AG10803 (cell line): ENCODE results near the gene MOV10.
A peak's percentile ranks its signal among the peaks of the same experiment; 100 is the strongest.

Source experiments
- DNase-seq: peaks from one replicate; pipeline ENCODE4 v3.0.0; 2010; ENCODE audit warnings: low read depth
- H3K4me3 ChIP-seq: 2 replicates; pipeline ENCODE4 v1.5.1; 2011; ENCODE audit warnings: mild to moderate bottlenecking, low read length, control low read depth
- TF ChIP-seq, protein P1 (sequence below): conservative IDR thresholded peaks from 2 replicates; pipeline ENCODE4 v1.5.1; 2011; ENCODE audit warnings: mild to moderate bottlenecking, low read length, control low read depth, inconsistent platforms

MOV10 gene

DNA sequence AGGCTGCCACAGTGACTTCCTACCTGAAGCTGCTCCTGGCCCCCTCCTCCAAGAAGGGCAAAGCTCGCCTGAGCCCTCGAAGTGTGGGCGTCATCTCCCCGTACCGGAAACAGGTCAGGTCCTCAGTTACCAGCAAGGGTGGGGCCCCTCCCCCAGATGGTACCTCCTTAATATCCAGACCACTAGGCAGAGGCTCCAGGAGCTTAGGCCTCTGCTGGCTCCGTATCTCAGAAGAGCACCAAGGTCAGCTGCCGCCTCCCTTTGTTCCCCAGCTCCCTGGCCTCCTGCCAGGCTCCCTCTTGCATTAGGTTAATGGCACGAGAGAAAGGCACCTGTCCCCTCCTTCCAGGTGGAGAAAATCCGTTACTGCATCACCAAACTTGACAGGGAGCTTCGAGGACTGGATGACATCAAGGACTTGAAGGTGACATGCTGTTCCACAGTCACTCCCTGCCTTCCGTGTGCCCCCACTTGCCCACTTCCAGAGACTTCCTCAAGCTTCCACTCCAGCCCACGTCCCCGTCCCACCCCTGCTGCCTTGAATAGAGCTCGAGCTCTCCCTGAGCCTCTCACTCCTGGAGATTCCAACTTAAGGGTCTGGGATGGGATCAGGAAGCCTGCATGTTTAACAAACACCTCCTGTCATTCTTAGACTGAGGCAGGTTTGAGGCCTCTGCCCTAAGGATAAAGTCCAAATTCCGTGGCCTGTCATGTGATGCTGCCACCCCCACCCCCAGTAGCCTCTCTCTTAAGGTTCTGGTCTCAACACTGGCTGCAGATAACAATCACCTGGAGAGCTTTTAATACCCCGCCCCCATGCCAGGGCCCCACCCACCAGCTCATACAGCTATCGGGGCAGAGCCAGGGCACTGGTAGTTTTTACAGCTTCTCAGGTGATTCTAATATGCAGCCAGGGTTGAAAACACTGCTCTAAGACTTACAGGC, 24.2 kb downstream of the MOV10 start:
- no peak for DNase-seq
- TF ChIP-seq, protein P1, sequence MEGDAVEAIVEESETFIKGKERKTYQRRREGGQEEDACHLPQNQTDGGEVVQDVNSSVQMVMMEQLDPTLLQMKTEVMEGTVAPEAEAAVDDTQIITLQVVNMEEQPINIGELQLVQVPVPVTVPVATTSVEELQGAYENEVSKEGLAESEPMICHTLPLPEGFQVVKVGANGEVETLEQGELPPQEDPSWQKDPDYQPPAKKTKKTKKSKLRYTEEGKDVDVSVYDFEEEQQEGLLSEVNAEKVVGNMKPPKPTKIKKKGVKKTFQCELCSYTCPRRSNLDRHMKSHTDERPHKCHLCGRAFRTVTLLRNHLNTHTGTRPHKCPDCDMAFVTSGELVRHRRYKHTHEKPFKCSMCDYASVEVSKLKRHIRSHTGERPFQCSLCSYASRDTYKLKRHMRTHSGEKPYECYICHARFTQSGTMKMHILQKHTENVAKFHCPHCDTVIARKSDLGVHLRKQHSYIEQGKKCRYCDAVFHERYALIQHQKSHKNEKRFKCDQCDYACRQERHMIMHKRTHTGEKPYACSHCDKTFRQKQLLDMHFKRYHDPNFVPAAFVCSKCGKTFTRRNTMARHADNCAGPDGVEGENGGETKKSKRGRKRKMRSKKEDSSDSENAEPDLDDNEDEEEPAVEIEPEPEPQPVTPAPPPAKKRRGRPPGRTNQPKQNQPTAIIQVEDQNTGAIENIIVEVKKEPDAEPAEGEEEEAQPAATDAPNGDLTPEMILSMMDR = no peak
- H3K4me3 ChIP-seq = no peak overlapping the region

- H3K4me3 ChIP-seq = no peak overlapping the region
- no peak for DNase-seq
- TF ChIP-seq, protein P1 = no peak
Observed at GRCh38 chr1:112699425-112700144, 25.1 kb downstream of the MOV10 start.

DNA sequence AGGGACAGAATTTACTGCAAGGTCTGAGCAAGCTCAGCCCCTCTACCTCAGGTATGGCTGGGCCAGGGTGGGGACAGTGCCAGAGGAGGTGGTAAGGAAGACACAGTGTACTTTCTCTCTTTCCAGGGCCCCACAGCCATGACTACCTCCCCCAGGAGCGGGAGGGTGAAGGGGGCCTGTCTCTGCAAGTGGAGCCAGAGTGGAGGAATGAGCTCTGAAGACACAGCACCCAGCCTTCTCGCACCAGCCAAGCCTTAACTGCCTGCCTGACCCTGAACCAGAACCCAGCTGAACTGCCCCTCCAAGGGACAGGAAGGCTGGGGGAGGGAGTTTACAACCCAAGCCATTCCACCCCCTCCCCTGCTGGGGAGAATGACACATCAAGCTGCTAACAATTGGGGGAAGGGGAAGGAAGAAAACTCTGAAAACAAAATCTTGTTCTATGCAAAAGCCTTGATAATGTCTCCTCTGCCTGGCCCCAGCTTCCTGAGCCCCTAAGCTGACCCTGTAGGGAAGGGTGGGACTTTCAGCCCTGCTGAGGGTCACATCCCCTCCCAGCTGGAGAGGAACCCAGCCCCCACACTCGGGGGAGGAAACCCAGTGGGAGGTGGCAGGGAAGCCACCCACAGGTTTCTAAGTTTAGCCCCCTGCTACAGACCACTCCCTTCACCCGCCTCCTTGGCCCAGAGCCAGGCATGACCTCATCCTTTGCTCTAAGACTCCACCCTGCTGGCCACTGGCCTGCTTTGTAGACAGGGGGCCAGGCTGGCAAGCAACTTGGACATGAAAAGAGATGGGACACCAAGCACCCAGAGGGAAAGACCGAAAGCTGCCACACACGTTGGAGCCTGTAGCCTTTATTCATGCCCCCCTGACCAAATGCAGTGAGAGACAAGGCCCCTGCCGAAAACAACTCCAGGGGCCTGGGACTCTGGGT, 26.1 kb downstream of the MOV10 start:
- TF ChIP-seq, protein P1 = no peak
- peak; percentile 87 for DNase-seq
- H3K4me3 ChIP-seq = peak overlapping the region; percentile 26; the same call in 1 of the 2 replicates

DNA sequence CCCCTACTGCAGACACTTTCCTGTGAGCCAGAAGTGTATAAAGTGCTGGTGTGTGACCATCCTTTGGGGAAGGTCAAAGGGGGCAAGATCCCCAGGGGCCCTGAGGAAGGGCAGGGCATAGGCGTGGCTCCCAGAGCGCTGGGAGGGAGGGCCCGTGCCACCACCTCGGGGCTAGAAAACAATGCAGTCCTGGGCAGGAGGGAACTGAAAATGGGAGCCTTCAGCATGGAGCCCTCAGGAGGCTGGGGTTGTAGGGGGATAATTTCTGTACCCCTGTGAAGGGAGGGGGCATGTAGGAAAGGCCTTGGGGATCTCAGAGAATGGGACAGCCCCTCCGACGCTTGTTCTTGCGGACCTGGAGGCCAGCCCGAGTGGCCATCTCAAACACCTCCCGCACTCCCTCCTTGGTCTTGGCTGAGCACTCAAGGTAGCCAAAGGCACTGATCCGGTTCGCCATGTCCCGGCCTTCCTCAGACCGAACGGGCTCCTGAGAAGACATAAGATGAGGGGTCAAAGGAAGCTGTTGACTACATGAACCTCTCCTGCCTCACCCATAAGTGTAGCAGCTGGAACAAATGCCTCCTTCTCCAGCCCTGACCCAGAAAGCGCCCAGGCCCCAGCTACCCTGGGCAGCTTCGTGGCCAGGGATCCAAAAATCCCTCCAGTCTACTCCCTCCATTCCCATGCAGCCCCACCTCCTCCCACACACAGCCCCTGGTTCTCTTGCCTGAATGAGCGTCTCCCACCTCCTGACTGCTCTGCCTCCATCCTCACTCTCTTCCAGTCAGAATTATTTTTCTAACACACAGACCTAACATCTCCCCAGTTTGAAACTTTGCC, 27.0 kb downstream of the MOV10 start:
- H3K4me3 ChIP-seq = no peak overlapping the region
- TF ChIP-seq, protein P1 = no peak
- DNase-seq = no peak

DNA sequence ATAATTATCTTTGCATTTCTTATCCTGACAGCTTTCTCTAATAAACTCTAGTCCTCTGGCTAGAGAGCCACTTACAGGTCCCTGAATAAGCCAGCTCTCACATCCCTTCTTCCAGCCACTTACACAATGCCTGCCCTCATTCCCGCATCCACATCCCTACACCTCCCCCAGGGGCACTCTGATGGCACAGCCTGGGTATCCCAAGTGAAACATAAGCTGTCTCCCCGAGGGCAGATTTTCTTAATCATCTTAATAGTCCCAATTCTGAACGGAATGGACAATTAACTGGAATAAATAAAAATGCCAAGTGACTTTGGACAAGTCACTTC, 27.6 kb downstream of the MOV10 start:
- TF ChIP-seq, protein P1 = no peak
- H3K4me3 ChIP-seq = no peak overlapping the region
- no peak for DNase-seq
